Measurements from ENCODE around the gene CGB1.

DNA sequence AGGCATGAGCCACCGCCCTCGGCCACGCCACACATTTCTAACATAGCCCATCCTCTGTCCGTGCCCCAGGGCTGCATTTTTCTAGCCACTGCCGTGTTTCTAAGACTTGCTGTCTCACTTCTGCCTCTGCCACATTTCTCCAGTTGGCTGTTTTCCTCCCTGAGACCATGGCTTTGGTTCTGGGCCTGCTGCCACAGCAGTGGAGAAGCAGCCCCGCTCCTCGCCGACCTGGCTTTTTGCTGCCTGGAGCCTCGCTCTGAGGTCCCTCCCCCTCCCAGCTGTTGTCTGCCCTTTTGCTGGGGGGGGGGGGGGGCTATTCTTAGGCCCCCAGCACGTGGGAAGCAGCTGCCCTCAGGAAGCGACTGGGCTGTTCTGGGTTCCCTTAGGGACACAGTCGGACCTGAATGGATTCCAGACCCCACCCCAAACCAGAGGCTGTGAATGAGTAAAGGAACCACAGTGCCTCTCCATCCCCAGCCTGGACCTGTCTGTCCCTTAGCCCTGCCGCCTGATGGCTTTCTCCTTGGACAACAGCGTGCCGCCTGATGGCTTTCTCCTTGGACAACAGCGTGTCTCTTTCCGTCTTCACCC is 46.9 kb downstream of the CGB1 start:
- TF ChIP-seq, protein P1, sequence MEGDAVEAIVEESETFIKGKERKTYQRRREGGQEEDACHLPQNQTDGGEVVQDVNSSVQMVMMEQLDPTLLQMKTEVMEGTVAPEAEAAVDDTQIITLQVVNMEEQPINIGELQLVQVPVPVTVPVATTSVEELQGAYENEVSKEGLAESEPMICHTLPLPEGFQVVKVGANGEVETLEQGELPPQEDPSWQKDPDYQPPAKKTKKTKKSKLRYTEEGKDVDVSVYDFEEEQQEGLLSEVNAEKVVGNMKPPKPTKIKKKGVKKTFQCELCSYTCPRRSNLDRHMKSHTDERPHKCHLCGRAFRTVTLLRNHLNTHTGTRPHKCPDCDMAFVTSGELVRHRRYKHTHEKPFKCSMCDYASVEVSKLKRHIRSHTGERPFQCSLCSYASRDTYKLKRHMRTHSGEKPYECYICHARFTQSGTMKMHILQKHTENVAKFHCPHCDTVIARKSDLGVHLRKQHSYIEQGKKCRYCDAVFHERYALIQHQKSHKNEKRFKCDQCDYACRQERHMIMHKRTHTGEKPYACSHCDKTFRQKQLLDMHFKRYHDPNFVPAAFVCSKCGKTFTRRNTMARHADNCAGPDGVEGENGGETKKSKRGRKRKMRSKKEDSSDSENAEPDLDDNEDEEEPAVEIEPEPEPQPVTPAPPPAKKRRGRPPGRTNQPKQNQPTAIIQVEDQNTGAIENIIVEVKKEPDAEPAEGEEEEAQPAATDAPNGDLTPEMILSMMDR (optimal IDR thresholded peaks at IDR 0.05 in 1 of 3, IDR thresholded peaks at IDR 0.05 in 1 of 3, conservative IDR thresholded peaks at IDR 0.05 in 1 of 3; ENCODE audit: extremely low read depth in 1 of 3, insufficient read depth in 2 of 3, low read length in 3 of 3): no peak
- TF ChIP-seq EZH2 (IDR thresholded peaks at IDR 0.05; ENCODE audit: low read length): no peak
